IMR-90 (cell line): ENCODE data around the gene PAFAH2. TPM values are rescaled to one million over a fixed set of nuclear protein-coding genes. Genes with fewer than 3 reads are reported as not detected.

Experiments used
- ATAC-seq: fragments of 200-7000 bp; cut with Tn5 transposase; 2 replicates; pipeline ENCODE4 v1.9.1; 2020; ENCODE audit warnings: low read depth, mild to moderate bottlenecking, moderate library complexity
- BruUV-seq: library from RNA; stranded (reverse); fragments of 400-500 nt; replicated peaks from 2 replicates; lab custom pipeline; 2021; lab: Mats Ljungman, UMichigan
- CTCF ChIA-PET: fragments of 300-600 bp; formaldehyde crosslinking; extraction: SDS; loops from one replicate; lab custom pipeline; 2021; ENCODE audit warnings: antibody characterized with exemption; lab: Yijun Ruan, JAX
- POLR2A ChIA-PET: fragments of 300-600 bp; sonication (Branson Sonifier 250); formaldehyde crosslinking; loops from one replicate; lab custom pipeline; 2022; ENCODE audit warnings: antibody characterized with exemption; ENCODE audit not compliant: unreplicated experiment; lab: Charles Lee
- DNase-seq: peaks from one replicate; pipeline ENCODE4 v3.0.0; 2013
- H2AFZ ChIP-seq: replicated peaks from 2 replicates; pipeline ENCODE3; 2013; ENCODE audit warnings: low read length, mild to moderate bottlenecking; ENCODE audit not compliant: poor library complexity
- H2AK5ac ChIP-seq: 2 replicates; pipeline ENCODE4 v1.6.1; 2013; ENCODE audit warnings: low read depth, low read length, inconsistent platforms
- H2AK9ac ChIP-seq: replicated peaks from 2 replicates; pipeline ENCODE3; 2013; ENCODE audit warnings: mild to moderate bottlenecking, low read depth, low read length, moderate library complexity; ENCODE audit not compliant: poor library complexity
- H2BK120ac ChIP-seq: 2 replicates; pipeline ENCODE4 v1.6.1; 2013; ENCODE audit warnings: low read depth, low read length, inconsistent platforms
- H2BK15ac ChIP-seq: 3 replicates; pipeline ENCODE4 v1.6.1; 2013; ENCODE audit warnings: low read depth, low read length, inconsistent platforms
- H2BK20ac ChIP-seq: 2 replicates; pipeline ENCODE4 v1.6.1; 2013; ENCODE audit warnings: low read depth, mild to moderate bottlenecking, inconsistent platforms, low read length, moderate library complexity
- H2BK5ac ChIP-seq: 2 replicates; pipeline ENCODE4 v1.6.1; 2013; ENCODE audit warnings: mild to moderate bottlenecking, low read depth, low read length, inconsistent platforms; ENCODE audit not compliant: poor library complexity, severe bottlenecking
- H3K14ac ChIP-seq: replicated peaks from 2 replicates; pipeline ENCODE4 v1.6.1; 2013; ENCODE audit warnings: low read depth, low read length, inconsistent platforms
- H3K18ac ChIP-seq: 2 replicates; pipeline ENCODE4 v1.6.1; 2013; ENCODE audit warnings: low read depth, low read length, control low read depth
- H3K23ac ChIP-seq: 2 replicates; pipeline ENCODE4 v1.6.1; 2013; ENCODE audit warnings: low read depth, low read length, inconsistent platforms
- H3K27ac ChIP-seq: 2 replicates; pipeline ENCODE4 v1.5.1; 2013; ENCODE audit warnings: mild to moderate bottlenecking, control low read depth, low read length; ENCODE audit not compliant: insufficient read depth
- H3K27me3 ChIP-seq: 2 replicates; pipeline ENCODE4 v1.6.1; 2013; ENCODE audit warnings: low read length; ENCODE audit not compliant: control insufficient read depth, insufficient read depth
- H3K36me3 ChIP-seq: 2 replicates; pipeline ENCODE4 v1.6.1; 2013; ENCODE audit warnings: low read length, mixed read lengths; ENCODE audit not compliant: control insufficient read depth, insufficient read depth
- H3K4ac ChIP-seq: 2 replicates; pipeline ENCODE4 v1.6.1; 2013; ENCODE audit warnings: low read depth, low read length, inconsistent platforms
- H3K4me1 ChIP-seq: 2 replicates; pipeline ENCODE4 v1.6.1; 2013; ENCODE audit warnings: low read length, mixed read lengths; ENCODE audit not compliant: control insufficient read depth, insufficient read depth
- H3K4me2 ChIP-seq: 2 replicates; pipeline ENCODE4 v1.6.1; 2013; ENCODE audit warnings: low read depth, mild to moderate bottlenecking, control low read depth, low read length, moderate library complexity
- H3K4me3 ChIP-seq: 2 replicates; pipeline ENCODE4 v1.5.1; 2013; ENCODE audit warnings: low read depth, mild to moderate bottlenecking, control low read depth, low read length, moderate library complexity; ENCODE audit not compliant: insufficient read depth
- H3K56ac ChIP-seq: 2 replicates; pipeline ENCODE4 v1.6.1; 2013; ENCODE audit warnings: low read length, inconsistent platforms; ENCODE audit not compliant: insufficient read depth; ENCODE audit errors: extremely low read depth
- H3K79me1 ChIP-seq, 2 experiments: 2 replicates each; pipeline ENCODE4 v1.6.1; 2013; ENCODE audit warnings: low read length in 2 of 2, inconsistent platforms in 1 of 2, low read depth in 1 of 2
- H3K9ac ChIP-seq: 2 replicates; pipeline ENCODE4 v1.6.1; 2013; ENCODE audit warnings: low read depth, low read length, control low read depth
- H3K9me1 ChIP-seq: 2 replicates; pipeline ENCODE4 v1.6.1; 2013; ENCODE audit warnings: low read length, inconsistent platforms; ENCODE audit not compliant: insufficient read depth
- H3K9me3 ChIP-seq: 2 replicates; pipeline ENCODE4 v1.6.1; 2013; ENCODE audit warnings: low read length; ENCODE audit not compliant: control insufficient read depth, insufficient read depth
- H4K20me1 ChIP-seq: 2 replicates; pipeline ENCODE4 v1.6.1; 2013; ENCODE audit warnings: low read length, inconsistent platforms; ENCODE audit not compliant: insufficient read depth
- H4K5ac ChIP-seq: 2 replicates; pipeline ENCODE4 v1.6.1; 2013; ENCODE audit warnings: mild to moderate bottlenecking, low read depth, low read length, control low read depth
- H4K8ac ChIP-seq, 2 experiments: 2 replicates each; pipeline ENCODE4 v1.6.1; 2013; ENCODE audit warnings: low read depth in 2 of 2, low read length in 2 of 2, control low read depth in 1 of 2, inconsistent platforms in 1 of 2
- H4K91ac ChIP-seq: 2 replicates; pipeline ENCODE4 v1.6.1; 2013; ENCODE audit warnings: low read depth, low read length, inconsistent platforms; ENCODE audit not compliant: insufficient read depth
- CTCF ChIP-seq: conservative IDR thresholded peaks from 2 replicates; pipeline ENCODE4 v1.5.1; 2012; ENCODE audit warnings: mild to moderate bottlenecking, low read depth, low read length, improper control_type of control experiment
- ELK1 ChIP-seq: fragments of 150-350 bp; IDR thresholded peaks from 2 replicates; pipeline ENCODE4 v1.6.1; 2016; ENCODE audit warnings: low read depth, mild to moderate bottlenecking, low read length, moderate library complexity, borderline replicate concordance
- FOS ChIP-seq: fragments of 150-350 bp; IDR thresholded peaks from 2 replicates; pipeline ENCODE4 v1.6.1; 2016; ENCODE audit warnings: low read depth, low read length
- MAZ ChIP-seq: IDR thresholded peaks from 2 replicates; pipeline ENCODE4 v1.6.1; 2012; ENCODE audit warnings: low read depth, mild to moderate bottlenecking, low read length, improper control_type of control experiment, moderate library complexity, borderline replicate concordance
- NFE2L2 ChIP-seq: fragments of 150-350 bp; IDR thresholded peaks from 2 replicates; pipeline ENCODE4 v1.6.1; 2016; ENCODE audit warnings: low read depth, mild to moderate bottlenecking, low read length
- RAD21 ChIP-seq: IDR thresholded peaks from 2 replicates; pipeline ENCODE4 v1.6.1; 2012; ENCODE audit warnings: low read length, improper control_type of control experiment
- RFX5 ChIP-seq: IDR thresholded peaks from 2 replicates; pipeline ENCODE4 v1.8.0; 2012; ENCODE audit warnings: low read depth, mild to moderate bottlenecking, low read length, moderate library complexity
- SMC3 ChIP-seq: fragments of 150-350 bp; IDR thresholded peaks from 2 replicates; pipeline ENCODE4 v1.6.1; 2016; ENCODE audit warnings: low read depth, mild to moderate bottlenecking, antibody characterized with exemption, low read length, moderate library complexity
- USF2 ChIP-seq: fragments of 150-350 bp; IDR thresholded peaks from 2 replicates; pipeline ENCODE4 v1.6.1; 2017; ENCODE audit warnings: mild to moderate bottlenecking, antibody characterized with exemption, low read length, low read depth
- WGBS, 2 experiments: methylation state at CpG; one replicate each; pipeline versions ENCODE4 v1.1.5 to v1.1.7; 2013; ENCODE audit warnings: missing lambda C conversion rate in 2 of 2; ENCODE audit not compliant: insufficient read length in 1 of 2; ENCODE audit errors: extremely low coverage in 2 of 2; 5-methylcytosine and 5-hydroxymethylcytosine counted together
- dilution Hi-C: fragments of 300-500 bp; cut with HindIII; formaldehyde crosslinking; loops from one replicate; pipeline ENCODE4 v1.14.3; 2018; ENCODE audit warnings: low sequenced_read_pairs; ENCODE audit not compliant: unreplicated experiment
- in situ Hi-C: fragments of 300-500 bp; cut with MboI; formaldehyde crosslinking; loops from 3 replicates; pipeline ENCODE4 v1.14.3; 2019; ENCODE audit warnings: low sequenced_read_pairs, inconsistent platforms, mixed read lengths
- intact Hi-C: fragments of 100-400 bp; cut with micrococcal nuclease; formaldehyde crosslinking; loops from 2 replicates; pipeline ENCODE4 v1.10.0; 2022
- polyA plus RNA-seq, 3 experiments: library from polyadenylated mRNA; depleted of rRNA; stranded (reverse); fragments of >200 nt; gene quantifications; 2 replicates each; pipeline ENCODE4 v1.2.3, GENCODE V29; 2012; ENCODE audit warnings: low replicate concordance in 1 of 3
- total RNA-seq: library from RNA; depleted of rRNA; stranded (reverse); fragments of >200 nt; gene quantifications from 2 replicates; pipeline ENCODE4 v1.2.3, GENCODE V29; 2012

PAFAH2 gene
- total and polyA plus RNA-seq, 2 of the 4 experiments (the other 2 are of a cell fraction) = 8.3 to 12.2 TPM

- Histone ChIP-seq H2AK9ac (no peak overlapping the region), H4K91ac (no peak overlapping the region), H3K27me3 (peaks cover 2% of the 10 kb centered on the region; the same call in 1 of the 2 replicates), H2AK5ac (no peak overlapping the region), H3K18ac (no peak overlapping the region), H3K23ac (no peak overlapping the region), H2AFZ (no peak overlapping the region), H3K14ac (no peak overlapping the region), H4K5ac (no peak overlapping the region), H3K9ac (no peak overlapping the region), H4K8ac (no peak overlapping the region), H2BK15ac (no peak overlapping the region), H3K4me1 (peaks cover 20% of the 10 kb centered on the region), H2BK20ac (no peak overlapping the region), H3K36me3 (no peaks in the 10 kb centered on the region), H3K9me3 (no peaks in the 10 kb centered on the region), H3K27ac (no peak overlapping the region), H3K79me1 (no peaks in the 10 kb centered on the region), H2BK120ac (no peak overlapping the region), H2BK5ac (no peak overlapping the region), H3K9me1 (peaks cover 4% of the 10 kb centered on the region), H3K4ac (no peak overlapping the region), H3K56ac (no peak overlapping the region), H3K4me3 (no peak overlapping the region), H3K4me2 (no peak overlapping the region), H4K20me1 (no peaks in the 10 kb centered on the region)
- DNase-seq (no peak), ATAC-seq (no peak)
- no TSS peak for BruUV-seq
- CTCF ChIA-PET = interaction anchor here (2.0 kb wide), 1 partner anchor 13 kb away, joined by 5 read pairs; no protein-coding TSS in a partner anchor
- TF ChIP-seq RFX5 (no peak), ELK1 (no peak), MAZ (no peak), SMC3 (no peak), FOS (no peak), CTCF (no peak), RAD21 (no peak), NFE2L2 (no peak), USF2 (no peak)
- intact Hi-C loops = no loop called here
- in situ Hi-C loops = no loop called here
- POLR2A ChIA-PET = interaction anchor here (0.7 kb wide), 1 partner anchor 102 kb away, joined by 4 read pairs; no protein-coding TSS in a partner anchor
- WGBS, 2 experiments = 83% methylated on average over 4 of the region's 13 CpGs; no CpG with 5 or more reads in 1 of the 2 experiments
- dilution Hi-C loops = no loop called here
These were observed 25.1 kb upstream of the PAFAH2 start for GRCh38 chr1:26023009-26023408.
